Fibroblast of lung (primary cell): ENCODE measurements around the gene SPATS1.

Experiments used
- EZH2 ChIP-seq: IDR thresholded peaks from 2 replicates; pipeline ENCODE4 v1.5.1; 2012; ENCODE audit warnings: low read length, control low read depth, mild to moderate bottlenecking; ENCODE audit errors: missing control alignments
- TF ChIP-seq, protein P1 (sequence below), 2 donors: IDR thresholded peaks in 1 of 2; conservative IDR thresholded peaks in 1 of 2; 1 replicate in 1 of 2; 2 replicates in 1 of 2; pipeline ENCODE4 v1.5.1; 2011 to 2012; ENCODE audit warnings: low read length in 2 of 2, control low read depth in 1 of 2, inconsistent platforms in 1 of 2, low read depth in 1 of 2, mild to moderate bottlenecking in 1 of 2

DNA sequence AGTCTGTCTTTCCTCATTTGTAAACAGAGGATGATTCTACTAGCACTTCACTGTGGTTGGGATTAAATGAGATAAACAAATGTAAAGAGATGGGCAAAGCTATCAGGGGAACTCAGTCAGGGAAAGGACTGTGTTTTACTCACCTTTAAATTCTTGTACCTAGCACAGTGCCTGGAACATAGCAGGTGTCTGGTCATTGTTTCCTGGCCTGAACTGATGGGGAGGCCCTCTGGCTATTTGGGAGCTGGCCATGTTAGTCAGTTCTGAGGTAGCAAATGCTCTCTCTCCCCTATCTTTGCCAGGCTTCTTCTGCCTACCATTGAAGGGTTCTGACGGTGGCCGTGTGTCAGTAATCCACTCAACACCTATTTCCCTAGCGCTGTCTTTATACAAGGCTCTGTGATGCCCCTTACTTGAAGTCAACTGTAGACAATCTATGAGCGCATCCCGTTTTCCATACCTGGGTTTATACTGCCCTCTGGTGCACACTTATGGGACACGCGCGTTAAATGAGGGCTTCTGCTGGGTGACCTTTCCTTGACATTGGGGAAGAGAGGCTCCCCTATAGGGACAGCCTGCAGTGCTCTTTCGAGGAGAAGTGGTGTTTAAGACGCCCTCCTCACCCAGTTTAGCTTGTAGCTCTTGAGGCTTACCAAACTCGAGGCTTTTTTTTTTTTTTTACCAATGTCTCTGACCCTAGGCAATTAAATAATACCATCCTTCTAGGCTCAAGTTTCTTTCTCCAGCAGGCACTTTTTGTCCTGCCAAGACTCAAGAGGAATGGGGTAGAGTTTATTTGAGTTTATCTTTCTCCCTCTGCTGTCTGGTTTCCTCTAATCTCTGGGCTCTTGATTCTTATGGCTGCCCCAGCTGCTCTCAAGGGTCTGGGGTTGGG lies 4.0 kb upstream of the SPATS1 start:
- TF ChIP-seq, protein P1, sequence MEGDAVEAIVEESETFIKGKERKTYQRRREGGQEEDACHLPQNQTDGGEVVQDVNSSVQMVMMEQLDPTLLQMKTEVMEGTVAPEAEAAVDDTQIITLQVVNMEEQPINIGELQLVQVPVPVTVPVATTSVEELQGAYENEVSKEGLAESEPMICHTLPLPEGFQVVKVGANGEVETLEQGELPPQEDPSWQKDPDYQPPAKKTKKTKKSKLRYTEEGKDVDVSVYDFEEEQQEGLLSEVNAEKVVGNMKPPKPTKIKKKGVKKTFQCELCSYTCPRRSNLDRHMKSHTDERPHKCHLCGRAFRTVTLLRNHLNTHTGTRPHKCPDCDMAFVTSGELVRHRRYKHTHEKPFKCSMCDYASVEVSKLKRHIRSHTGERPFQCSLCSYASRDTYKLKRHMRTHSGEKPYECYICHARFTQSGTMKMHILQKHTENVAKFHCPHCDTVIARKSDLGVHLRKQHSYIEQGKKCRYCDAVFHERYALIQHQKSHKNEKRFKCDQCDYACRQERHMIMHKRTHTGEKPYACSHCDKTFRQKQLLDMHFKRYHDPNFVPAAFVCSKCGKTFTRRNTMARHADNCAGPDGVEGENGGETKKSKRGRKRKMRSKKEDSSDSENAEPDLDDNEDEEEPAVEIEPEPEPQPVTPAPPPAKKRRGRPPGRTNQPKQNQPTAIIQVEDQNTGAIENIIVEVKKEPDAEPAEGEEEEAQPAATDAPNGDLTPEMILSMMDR (conservative IDR thresholded peaks at IDR 0.05 in 1 of 2, IDR thresholded peaks at IDR 0.05 in 1 of 2; ENCODE audit: low read depth in 1 of 2, low read length in 2 of 2): peak; percentile 81 to 84
- TF ChIP-seq EZH2: no peak
